Colonic mucosa (tissue), 4 donors: ENCODE results near the gene C1orf116. TPM values are rescaled to one million over a fixed set of nuclear protein-coding genes. Genes with fewer than 3 reads are reported as not detected.

Source experiments
- DNase-seq: peaks from one replicate; pipeline ENCODE4 v3.0.0-alpha.2; 2020
- H3K27ac ChIP-seq: fragments of 200-600 bp; one replicate; pipeline ENCODE4 v1.8.0; 2021
- H3K27me3 ChIP-seq: fragments of 200-600 bp; one replicate; pipeline ENCODE4 v1.8.0; 2021
- H3K36me3 ChIP-seq: fragments of 200-600 bp; one replicate; pipeline ENCODE4 v1.8.0; 2021
- H3K4me1 ChIP-seq: fragments of 200-600 bp; one replicate; pipeline ENCODE4 v1.8.0; 2021; ENCODE audit warnings: mild to moderate bottlenecking
- H3K4me3 ChIP-seq: fragments of 200-600 bp; one replicate; pipeline ENCODE4 v1.8.0; 2021
- H3K9ac ChIP-seq, 2 donors: one replicate each; pipeline ENCODE4 v1.7.0; 2013; ENCODE audit warnings: control low read depth in 2 of 2, low read depth in 2 of 2, low read length in 2 of 2
- H3K9me3 ChIP-seq: fragments of 200-600 bp; one replicate; pipeline ENCODE4 v1.8.0; 2021
- intact Hi-C: fragments of 100-400 bp; cut with DNase I; formaldehyde crosslinking; loops from one replicate; pipeline ENCODE4 v1.14.1; 2022
- total RNA-seq, 2 donors: library from RNA; stranded (reverse); fragmentation: NEBNext Ultra II Directional in 1 of 2; extraction: Animal tissue kit (Norgen Biotek cat#: 25700) in 1 of 2; gene quantifications; one replicate each; pipeline ENCODE4 v1.2.1, GENCODE V29; 2021
- TF ChIP-seq, protein P1 (sequence below): fragments of 200-600 bp; IDR thresholded peaks from one replicate; pipeline ENCODE4 v1.8.0; 2022; ENCODE audit warnings: antibody characterized with exemption, mild to moderate bottlenecking
- donor health status: healthy.
- donor health status: DM: no; HTN: no; CAD: no.
- donor health status: DM: no; HTN: no; CAD: no.

Gene C1orf116
- total RNA-seq, 2 donors from 2014 or later: 12.0 to 25.5 TPM

DNA sequence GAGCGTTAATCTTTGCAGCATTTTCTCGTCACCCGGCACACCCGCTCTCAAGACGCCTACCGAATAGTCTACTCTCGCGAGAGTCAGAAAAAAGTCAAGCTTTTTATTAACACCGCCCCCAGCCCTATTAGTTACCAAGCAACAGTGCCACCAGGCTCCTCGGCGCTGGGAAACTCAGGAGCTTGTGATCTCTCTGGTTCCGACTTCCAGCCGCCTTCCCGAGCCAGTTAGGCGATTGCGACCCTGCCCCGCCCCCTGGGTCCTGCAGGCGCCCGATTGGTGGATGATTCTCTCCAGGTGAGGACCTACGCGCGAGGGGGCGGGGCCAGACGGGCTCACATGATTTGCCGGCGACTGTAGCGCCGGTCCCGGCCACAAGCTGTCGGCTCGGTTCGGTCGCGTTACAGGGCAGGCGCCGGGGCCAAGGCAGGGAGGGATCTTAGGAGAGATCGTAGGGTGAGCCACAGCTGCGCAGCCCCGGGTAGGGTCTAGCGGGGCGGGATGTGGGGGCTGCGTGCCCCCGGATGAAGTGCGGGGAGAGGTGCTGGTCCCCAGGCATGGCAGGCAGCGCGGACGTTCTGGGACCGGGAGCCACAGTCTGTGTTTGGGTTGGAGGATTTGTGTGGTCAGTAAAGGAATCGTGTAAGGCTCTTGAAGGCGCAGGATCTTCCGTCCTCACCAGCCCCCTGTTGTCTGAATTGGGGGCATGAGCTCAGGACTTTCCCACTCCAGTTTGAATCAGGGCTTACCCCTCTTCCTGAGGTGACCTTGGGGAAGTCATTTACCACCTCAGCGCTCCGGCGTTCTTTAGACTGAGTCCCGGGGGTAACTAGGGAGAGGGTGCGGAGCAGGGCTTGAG, 20.6 kb upstream of the C1orf116 start, which contains the start of gene PFKFB2:
Gene PFKFB2 (plus strand): TSS at position 365 of the 859 bp plus-strand sequence. CDS start 1,443 bp downstream, outside the sequence.
- H3K9me3 ChIP-seq: no peaks in the 10 kb centered on the region
- peak within 1 kb of the TSS; percentile 91 for H3K27ac ChIP-seq
- no peaks in the 10 kb centered on the region for H3K27me3 ChIP-seq
- H3K9ac ChIP-seq: peak within 1 kb of the TSS; percentile 92 to 99
- TF ChIP-seq, protein P1, sequence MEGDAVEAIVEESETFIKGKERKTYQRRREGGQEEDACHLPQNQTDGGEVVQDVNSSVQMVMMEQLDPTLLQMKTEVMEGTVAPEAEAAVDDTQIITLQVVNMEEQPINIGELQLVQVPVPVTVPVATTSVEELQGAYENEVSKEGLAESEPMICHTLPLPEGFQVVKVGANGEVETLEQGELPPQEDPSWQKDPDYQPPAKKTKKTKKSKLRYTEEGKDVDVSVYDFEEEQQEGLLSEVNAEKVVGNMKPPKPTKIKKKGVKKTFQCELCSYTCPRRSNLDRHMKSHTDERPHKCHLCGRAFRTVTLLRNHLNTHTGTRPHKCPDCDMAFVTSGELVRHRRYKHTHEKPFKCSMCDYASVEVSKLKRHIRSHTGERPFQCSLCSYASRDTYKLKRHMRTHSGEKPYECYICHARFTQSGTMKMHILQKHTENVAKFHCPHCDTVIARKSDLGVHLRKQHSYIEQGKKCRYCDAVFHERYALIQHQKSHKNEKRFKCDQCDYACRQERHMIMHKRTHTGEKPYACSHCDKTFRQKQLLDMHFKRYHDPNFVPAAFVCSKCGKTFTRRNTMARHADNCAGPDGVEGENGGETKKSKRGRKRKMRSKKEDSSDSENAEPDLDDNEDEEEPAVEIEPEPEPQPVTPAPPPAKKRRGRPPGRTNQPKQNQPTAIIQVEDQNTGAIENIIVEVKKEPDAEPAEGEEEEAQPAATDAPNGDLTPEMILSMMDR: no peak
- peak within 1 kb of the TSS; percentile 67 for H3K4me3 ChIP-seq
- DNase-seq: peak; percentile 100
- intact Hi-C loops: no loop called here
- H3K4me1 ChIP-seq: peaks cover 12% of the 10 kb centered on the region
- peaks cover 7% of the 10 kb centered on the region for H3K36me3 ChIP-seq

DNA sequence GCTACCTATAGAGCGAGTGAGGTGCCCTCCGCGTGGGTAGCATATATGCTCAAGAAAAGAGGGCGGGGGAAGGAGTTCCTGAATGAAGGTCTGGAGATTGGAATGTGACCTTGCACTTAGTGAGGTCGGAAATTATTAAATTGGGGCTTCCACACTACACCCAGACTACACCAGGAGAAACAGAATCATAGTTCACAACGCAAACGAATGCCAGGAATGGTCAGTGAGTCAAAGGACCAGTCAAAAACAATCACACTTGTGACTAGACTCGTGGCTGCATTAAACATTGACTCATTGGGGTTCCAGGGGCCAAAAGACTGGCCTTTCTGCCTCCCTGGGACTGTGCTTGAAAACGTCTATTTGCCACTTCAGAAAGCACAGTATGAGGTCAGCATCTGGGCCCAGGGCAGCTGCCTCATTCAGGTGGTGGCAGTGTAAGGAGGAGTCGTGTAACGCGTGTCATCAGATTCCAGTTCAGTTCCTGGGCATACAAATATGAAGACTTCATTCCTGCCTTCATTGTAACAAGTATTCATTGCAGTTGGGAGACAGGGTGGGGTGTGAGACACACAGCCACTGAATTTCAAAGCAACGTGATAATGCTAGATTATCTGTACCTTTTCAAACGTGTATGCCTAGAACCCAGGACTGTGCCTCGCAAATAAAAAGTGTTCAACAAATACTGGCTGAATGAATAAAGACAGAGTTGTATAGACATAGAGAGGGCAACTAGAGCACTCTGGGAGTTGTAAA, 18.8 kb upstream of the C1orf116 start, which contains the start of gene YOD1:
Gene YOD1 (minus strand): TSS at position 18 of the 753 bp plus-strand sequence. CDS start 178 bp downstream, outside the sequence.
- peak within 1 kb of the TSS; percentile 92 to 99 for H3K9ac ChIP-seq
- H3K4me3 ChIP-seq: peak within 1 kb of the TSS; percentile 94
- H3K4me1 ChIP-seq: peaks cover 23% of the 10 kb centered on the region
- H3K9me3 ChIP-seq: no peaks in the 10 kb centered on the region
- no peaks in the 10 kb centered on the region for H3K27me3 ChIP-seq
- intact Hi-C loops: no loop called here
- no peak for DNase-seq
- TF ChIP-seq, protein P1: no peak
- peaks cover 7% of the 10 kb centered on the region for H3K36me3 ChIP-seq
- peak within 1 kb of the TSS; percentile 91 for H3K27ac ChIP-seq

DNA sequence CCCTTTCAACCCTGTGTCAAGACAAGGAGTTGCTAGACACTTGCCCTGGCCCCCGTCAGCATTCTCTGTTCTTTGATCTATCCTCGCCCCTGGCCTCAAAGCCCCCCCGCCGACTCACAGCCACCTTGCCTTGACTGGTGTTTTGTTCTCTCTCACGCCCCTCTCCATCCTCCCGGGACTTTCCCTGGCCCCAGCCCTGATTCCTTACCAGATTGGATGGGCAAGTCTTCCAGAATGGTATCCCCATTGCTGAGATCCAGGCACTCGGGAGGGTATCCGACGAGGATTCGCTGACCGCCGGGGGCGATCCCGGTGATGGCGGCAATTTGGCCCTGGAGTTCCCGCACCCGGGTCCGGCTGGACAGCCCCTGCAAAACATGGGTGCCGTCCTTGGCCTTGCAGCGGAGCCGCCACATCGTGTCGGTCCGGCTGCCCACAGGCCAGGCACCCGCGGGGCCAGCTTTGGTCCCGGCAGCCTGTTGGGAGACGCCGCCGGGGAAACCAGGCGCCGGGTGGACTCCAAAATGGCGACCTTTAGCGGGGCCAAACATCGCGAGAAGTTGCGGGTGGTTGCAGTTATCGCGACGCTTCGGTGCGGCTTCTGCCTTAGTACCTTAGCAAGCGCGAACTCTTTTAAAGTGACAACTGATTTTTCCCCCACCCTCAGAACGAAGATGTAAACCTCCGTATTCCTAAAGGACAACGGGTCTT, 18.1 kb upstream of the C1orf116 start:
- no peaks in the 10 kb centered on the region for H3K27me3 ChIP-seq
- TF ChIP-seq, protein P1: no peak
- peaks cover 19% of the 10 kb centered on the region for H3K4me1 ChIP-seq
- DNase-seq: peak; percentile 93
- H3K4me3 ChIP-seq: peak overlapping the region; percentile 94
- H3K9ac ChIP-seq: peak overlapping the region; percentile 92 to 99
- peaks cover 7% of the 10 kb centered on the region for H3K36me3 ChIP-seq
- peak overlapping the region; percentile 91 for H3K27ac ChIP-seq
- intact Hi-C loops: loop anchor here (1.0 kb wide), 1 partner anchor 27 kb away; no protein-coding TSS in a partner anchor
- H3K9me3 ChIP-seq: no peaks in the 10 kb centered on the region

DNA sequence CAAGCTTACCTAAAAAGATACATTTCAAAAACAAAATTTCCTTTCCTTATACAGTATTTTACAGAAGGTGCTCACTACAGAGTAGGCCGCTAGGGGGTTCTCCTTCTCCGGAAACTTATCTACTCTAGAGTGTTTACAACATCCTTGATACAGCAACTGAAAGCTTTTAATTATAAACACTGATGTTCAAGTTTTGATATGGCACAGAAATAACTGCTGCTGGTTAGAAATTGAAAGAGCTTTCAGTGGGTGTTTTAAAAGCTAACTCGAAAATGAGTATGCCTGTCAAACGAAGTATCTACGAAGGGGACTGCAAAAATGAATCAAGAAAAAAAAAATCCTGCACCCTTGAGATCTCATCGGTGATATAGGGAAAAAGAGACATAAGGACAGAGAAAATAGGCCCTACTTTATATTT, 17.4 kb upstream of the C1orf116 start:
- TF ChIP-seq, protein P1: peak; percentile 81

More for the DNA sequence above, 17.4 kb upstream of the C1orf116 start:
- Histone ChIP-seq H3K9ac (peak overlapping the region; percentile 92 to 99), H3K9me3 (no peaks in the 10 kb centered on the region), H3K27ac (peak overlapping the region; percentile 91), H3K4me3 (peak overlapping the region; percentile 94), H3K27me3 (no peaks in the 10 kb centered on the region), H3K36me3 (peaks cover 7% of the 10 kb centered on the region), H3K4me1 (peaks cover 18% of the 10 kb centered on the region)
- intact Hi-C loops: loop anchor here (1.0 kb wide), 1 partner anchor 27 kb away; no protein-coding TSS in a partner anchor
- DNase-seq: peak; percentile 78
